ENCODE data around the gene RBM20. TPM values are rescaled to one million over a fixed set of nuclear protein-coding genes. Genes with fewer than 3 reads are reported as not detected.

Gene RBM20
- total and polyA plus RNA-seq, 2 experiments from 2014 or later, result 0.05 to 0.17 TPM

GRCh38 chr10:110652475-110653118 is 8.5 kb downstream of the RBM20 start (continued):
- TF ChIP-seq, protein P1, sequence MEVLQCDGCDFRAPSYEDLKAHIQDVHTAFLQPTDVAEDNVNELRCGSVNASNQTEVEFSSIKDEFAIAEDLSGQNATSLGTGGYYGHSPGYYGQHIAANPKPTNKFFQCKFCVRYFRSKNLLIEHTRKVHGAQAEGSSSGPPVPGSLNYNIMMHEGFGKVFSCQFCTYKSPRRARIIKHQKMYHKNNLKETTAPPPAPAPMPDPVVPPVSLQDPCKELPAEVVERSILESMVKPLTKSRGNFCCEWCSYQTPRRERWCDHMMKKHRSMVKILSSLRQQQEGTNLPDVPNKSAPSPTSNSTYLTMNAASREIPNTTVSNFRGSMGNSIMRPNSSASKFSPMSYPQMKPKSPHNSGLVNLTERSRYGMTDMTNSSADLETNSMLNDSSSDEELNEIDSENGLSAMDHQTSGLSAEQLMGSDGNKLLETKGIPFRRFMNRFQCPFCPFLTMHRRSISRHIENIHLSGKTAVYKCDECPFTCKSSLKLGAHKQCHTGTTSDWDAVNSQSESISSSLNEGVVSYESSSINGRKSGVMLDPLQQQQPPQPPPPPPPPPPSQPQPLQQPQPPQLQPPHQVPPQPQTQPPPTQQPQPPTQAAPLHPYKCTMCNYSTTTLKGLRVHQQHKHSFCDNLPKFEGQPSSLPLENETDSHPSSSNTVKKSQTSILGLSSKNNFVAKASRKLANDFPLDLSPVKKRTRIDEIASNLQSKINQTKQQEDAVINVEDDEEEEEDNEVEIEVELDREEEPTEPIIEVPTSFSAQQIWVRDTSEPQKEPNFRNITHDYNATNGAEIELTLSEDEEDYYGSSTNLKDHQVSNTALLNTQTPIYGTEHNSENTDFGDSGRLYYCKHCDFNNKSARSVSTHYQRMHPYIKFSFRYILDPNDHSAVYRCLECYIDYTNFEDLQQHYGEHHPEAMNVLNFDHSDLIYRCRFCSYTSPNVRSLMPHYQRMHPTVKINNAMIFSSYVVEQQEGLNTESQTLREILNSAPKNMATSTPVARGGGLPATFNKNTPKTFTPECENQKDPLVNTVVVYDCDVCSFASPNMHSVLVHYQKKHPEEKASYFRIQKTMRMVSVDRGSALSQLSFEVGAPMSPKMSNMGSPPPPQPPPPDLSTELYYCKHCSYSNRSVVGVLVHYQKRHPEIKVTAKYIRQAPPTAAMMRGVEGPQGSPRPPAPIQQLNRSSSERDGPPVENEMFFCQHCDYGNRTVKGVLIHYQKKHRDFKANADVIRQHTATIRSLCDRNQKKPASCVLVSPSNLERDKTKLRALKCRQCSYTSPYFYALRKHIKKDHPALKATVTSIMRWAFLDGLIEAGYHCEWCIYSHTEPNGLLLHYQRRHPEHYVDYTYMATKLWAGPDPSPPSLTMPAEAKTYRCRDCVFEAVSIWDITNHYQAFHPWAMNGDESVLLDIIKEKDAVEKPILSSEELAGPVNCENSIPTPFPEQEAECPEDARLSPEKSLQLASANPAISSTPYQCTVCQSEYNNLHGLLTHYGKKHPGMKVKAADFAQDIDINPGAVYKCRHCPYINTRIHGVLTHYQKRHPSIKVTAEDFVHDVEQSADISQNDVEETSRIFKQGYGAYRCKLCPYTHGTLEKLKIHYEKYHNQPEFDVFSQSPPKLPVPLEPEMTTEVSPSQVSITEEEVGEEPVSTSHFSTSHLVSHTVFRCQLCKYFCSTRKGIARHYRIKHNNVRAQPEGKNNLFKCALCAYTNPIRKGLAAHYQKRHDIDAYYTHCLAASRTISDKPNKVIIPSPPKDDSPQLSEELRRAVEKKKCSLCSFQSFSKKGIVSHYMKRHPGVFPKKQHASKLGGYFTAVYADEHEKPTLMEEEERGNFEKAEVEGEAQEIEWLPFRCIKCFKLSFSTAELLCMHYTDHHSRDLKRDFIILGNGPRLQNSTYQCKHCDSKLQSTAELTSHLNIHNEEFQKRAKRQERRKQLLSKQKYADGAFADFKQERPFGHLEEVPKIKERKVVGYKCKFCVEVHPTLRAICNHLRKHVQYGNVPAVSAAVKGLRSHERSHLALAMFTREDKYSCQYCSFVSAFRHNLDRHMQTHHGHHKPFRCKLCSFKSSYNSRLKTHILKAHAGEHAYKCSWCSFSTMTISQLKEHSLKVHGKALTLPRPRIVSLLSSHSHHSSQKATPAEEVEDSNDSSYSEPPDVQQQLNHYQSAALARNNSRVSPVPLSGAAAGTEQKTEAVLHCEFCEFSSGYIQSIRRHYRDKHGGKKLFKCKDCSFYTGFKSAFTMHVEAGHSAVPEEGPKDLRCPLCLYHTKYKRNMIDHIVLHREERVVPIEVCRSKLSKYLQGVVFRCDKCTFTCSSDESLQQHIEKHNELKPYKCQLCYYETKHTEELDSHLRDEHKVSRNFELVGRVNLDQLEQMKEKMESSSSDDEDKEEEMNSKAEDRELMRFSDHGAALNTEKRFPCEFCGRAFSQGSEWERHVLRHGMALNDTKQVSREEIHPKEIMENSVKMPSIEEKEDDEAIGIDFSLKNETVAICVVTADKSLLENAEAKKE (CRISPR knock-in tag; IDR thresholded peaks at IDR 0.05), result no peak

DNA sequence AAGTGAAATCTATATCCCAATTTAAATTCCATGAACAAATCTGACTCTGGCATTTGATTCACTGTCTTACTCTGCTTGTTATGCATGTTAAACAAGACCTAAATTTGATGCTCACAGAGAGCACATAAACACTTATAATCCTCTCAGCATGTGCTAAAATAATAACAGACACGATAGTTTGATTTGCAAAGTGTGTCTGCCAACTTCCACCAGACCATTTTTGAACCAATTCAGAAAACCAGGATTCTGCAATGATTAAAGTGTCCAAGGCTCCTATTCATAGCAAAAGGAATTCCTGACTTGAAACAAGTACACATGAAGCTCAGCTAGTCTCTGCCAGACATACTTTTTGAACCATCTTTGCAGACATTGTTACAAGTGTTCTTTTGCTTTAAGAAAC is 11.2 kb downstream of the RBM20 start:
- Histone ChIP-seq H3K4me1 (ENCODE audit: insufficient read depth) (peaks cover 5% of the 10 kb centered on the region; the same call in 1 of the 2 replicates), H3K4me2 (no peak overlapping the region), H2AFZ (no peak overlapping the region), H3K27me3 (ENCODE audit: insufficient read depth) (no peaks in the 10 kb centered on the region), H4K20me1 (replicated peaks; ENCODE audit: insufficient read depth) (no peaks in the 10 kb centered on the region), H3K27ac (ENCODE audit: low read depth) (no peak overlapping the region), H3K36me3 (ENCODE audit: insufficient read depth) (no peaks in the 10 kb centered on the region), H3K79me2 (replicated peaks; ENCODE audit: insufficient read depth) (no peaks in the 10 kb centered on the region), H3K9me2 (ENCODE audit: insufficient read depth) (no peaks in the 10 kb centered on the region), H3F3A (replicated peaks; ENCODE audit: low read depth) (no peaks in the 10 kb centered on the region), H3K4me3 (no peak overlapping the region)
- ATAC-seq (no peak), DNase-seq (ENCODE audit: low spot score) (no peak)
- Mint-ChIP-seq H3K4me1 (peaks cover 8% of the 10 kb centered on the region; the same call in 2 of the 3 replicates), H3K27me3 (ENCODE audit: insufficient read depth, low read depth, poor library complexity) (peaks cover 2% of the 10 kb centered on the region), H3K4me3 (no peak overlapping the region), H3K9me3 (no peaks in the 10 kb centered on the region; the same call in 2 of the 3 replicates), H3K36me3 (ENCODE audit: low read depth) (no peaks in the 10 kb centered on the region), H3K27ac (no peak overlapping the region)
- TF ChIP-seq CREB1 (CRISPR knock-in tag; IDR thresholded peaks at IDR 0.05; ENCODE audit: low read depth) (no peak), JUNB (IDR thresholded peaks at IDR 0.05; ENCODE audit: unreplicated experiment) (no peak), ZNF331 (CRISPR knock-in tag; IDR thresholded peaks at IDR 0.05; ENCODE audit: low read depth) (no peak), NANOG (IDR thresholded peaks at IDR 0.05; ENCODE audit: borderline replicate concordance) (no peak), ETS1 (IDR thresholded peaks at IDR 0.05) (no peak), STAT1 (IDR thresholded peaks at IDR 0.05; ENCODE audit: unreplicated experiment) (no peak), ZNF114 (CRISPR knock-in tag; IDR thresholded peaks at IDR 0.05) (no peak), EZH2 (IDR thresholded peaks at IDR 0.05; ENCODE audit: low read depth, unreplicated experiment) (no peak)
- TF ChIP-seq, protein P2, sequence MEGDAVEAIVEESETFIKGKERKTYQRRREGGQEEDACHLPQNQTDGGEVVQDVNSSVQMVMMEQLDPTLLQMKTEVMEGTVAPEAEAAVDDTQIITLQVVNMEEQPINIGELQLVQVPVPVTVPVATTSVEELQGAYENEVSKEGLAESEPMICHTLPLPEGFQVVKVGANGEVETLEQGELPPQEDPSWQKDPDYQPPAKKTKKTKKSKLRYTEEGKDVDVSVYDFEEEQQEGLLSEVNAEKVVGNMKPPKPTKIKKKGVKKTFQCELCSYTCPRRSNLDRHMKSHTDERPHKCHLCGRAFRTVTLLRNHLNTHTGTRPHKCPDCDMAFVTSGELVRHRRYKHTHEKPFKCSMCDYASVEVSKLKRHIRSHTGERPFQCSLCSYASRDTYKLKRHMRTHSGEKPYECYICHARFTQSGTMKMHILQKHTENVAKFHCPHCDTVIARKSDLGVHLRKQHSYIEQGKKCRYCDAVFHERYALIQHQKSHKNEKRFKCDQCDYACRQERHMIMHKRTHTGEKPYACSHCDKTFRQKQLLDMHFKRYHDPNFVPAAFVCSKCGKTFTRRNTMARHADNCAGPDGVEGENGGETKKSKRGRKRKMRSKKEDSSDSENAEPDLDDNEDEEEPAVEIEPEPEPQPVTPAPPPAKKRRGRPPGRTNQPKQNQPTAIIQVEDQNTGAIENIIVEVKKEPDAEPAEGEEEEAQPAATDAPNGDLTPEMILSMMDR (conservative IDR thresholded peaks at IDR 0.05; ENCODE audit: low read depth in 2 of 2), result no peak
- TF ChIP-seq, protein P3, sequence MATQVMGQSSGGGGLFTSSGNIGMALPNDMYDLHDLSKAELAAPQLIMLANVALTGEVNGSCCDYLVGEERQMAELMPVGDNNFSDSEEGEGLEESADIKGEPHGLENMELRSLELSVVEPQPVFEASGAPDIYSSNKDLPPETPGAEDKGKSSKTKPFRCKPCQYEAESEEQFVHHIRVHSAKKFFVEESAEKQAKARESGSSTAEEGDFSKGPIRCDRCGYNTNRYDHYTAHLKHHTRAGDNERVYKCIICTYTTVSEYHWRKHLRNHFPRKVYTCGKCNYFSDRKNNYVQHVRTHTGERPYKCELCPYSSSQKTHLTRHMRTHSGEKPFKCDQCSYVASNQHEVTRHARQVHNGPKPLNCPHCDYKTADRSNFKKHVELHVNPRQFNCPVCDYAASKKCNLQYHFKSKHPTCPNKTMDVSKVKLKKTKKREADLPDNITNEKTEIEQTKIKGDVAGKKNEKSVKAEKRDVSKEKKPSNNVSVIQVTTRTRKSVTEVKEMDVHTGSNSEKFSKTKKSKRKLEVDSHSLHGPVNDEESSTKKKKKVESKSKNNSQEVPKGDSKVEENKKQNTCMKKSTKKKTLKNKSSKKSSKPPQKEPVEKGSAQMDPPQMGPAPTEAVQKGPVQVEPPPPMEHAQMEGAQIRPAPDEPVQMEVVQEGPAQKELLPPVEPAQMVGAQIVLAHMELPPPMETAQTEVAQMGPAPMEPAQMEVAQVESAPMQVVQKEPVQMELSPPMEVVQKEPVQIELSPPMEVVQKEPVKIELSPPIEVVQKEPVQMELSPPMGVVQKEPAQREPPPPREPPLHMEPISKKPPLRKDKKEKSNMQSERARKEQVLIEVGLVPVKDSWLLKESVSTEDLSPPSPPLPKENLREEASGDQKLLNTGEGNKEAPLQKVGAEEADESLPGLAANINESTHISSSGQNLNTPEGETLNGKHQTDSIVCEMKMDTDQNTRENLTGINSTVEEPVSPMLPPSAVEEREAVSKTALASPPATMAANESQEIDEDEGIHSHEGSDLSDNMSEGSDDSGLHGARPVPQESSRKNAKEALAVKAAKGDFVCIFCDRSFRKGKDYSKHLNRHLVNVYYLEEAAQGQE (IDR thresholded peaks at IDR 0.05; ENCODE audit: unreplicated experiment), result no peak

Data from GM23338 (cell line).